Stimulated activated CD8-positive, alpha-beta memory T cell treated with anti-CD3 and anti-CD28 coated beads, Interleukin-15, amount 100 ng/mL, for 48 hours (primary cell): Measurements from ENCODE around the gene TMEM254.
"Not testable (repeated sequence)": the region's sequence is repeated elsewhere in the genome, so short reads cannot be mapped to it uniquely, and the experiment has no call there.

Experiments used
- DNase-seq, 2 donors: peaks; one replicate each; pipeline ENCODE4 v3.0.0-alpha.2; 2020; ENCODE audit warnings: low read depth in 2 of 2

The TMEM254 gene

DNA sequence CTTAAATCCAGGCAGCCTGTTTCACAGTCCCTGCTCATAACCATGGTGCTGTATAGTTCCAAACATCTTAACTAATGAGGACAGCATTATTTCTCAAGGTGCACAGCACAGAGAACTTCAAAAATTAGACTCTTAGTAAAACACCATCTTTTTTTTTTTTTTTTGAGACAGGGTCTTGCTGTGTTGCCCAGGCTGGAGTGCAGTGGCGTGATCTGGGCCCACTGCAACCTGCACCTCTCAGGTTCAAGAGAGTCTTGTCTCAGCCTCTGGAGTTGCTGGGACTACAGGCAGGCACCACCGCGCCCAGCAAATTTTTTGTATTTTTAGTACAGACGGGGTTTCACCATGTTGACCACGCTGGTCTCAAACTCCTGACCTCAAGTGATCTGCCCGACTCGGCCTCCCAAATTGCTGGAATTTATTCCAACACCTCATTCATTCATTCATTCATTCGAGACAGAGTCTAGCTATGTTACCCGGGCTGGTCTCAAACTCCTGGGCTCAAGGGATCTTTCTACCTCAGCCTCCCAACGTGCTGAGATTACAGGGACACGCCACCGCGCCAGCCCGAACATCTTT, 507 bp upstream of the TMEM254 start:
- DNase-seq = no peak

DNA sequence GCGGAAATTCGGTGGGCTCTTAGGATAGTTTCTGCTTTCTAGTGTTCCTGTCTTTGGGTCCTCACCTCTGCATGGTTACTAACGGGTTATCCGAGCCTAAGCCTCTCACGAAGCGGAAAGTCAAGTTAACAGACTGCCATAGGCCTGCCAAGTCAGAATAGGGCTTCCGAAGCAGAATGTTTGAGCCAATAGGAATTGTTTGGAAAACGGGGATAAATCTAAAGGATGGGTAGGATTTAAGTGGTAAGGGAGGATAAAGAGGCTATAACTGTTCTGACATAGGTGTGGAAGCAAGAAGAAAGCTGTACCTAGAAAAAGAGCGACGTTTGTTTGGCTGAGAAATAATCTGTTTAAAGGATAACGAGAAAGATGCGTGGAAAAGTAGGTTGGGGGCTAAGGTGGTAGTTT, 851 bp downstream of the TMEM254 start:
- DNase-seq = no peak

DNA sequence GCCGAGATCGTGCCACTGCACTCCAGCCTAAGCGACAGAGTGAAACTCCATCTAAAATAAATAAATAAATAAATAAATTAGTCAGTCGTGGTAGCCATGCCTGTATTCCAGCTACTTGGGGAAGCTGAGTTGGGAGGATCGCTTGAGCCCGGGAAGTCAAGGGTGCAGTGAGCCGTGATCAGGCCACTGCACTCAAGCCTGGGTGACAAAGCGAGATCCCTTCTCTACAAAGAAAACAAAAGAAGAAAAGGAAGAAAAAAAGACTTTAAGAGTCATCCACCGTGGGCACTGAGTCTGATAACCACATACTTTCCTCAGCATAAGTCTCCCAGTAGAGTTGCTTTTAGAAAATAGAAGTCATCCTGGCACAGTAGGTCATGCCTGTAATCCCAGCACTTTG, 2.6 kb downstream of the TMEM254 start:
- no peak for DNase-seq

DNA sequence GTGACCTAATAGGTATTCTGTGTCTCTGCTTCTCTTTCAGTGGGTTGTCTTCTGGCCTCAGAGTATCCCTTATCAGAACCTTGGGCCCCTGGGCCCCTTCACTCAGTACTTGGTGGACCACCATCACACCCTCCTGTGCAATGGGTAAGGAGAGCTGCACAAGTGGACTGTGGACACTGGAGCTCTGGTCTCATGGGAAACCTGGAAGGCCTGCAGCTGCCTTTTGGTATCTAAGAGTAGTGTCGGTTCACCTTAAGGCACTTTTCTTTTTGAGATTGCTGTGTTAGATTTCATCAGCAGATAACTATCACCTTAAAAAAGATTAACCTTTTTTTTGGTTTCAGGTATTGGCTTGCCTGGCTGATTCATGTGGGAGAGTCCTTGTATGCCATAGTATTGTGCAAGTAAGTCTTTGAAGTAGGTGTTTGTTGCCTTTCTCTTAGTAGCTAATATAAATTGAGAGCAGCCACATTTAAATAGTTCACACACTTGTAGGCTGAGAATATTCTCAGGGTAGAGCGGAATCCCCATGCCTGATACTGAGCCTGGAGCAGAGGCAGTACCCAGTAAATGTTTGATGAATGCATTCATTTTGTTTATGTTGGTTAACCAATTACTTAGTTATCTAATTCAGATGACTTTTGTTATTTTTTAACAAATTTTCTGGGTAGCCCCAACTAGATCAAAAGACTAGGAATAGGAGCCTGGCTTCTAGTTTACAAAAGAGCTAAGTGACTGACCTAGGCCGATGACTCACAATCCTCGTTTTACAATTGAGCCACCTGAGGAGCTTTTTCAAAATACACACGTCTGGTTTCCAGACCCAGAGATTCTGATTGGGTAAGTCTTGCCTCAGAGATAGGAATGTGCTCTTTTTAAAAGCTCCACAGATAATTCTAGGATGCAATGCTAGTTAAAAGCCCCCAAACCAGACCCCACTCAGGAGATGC, 3.6 kb downstream of the TMEM254 start:
- DNase-seq = no peak

DNA sequence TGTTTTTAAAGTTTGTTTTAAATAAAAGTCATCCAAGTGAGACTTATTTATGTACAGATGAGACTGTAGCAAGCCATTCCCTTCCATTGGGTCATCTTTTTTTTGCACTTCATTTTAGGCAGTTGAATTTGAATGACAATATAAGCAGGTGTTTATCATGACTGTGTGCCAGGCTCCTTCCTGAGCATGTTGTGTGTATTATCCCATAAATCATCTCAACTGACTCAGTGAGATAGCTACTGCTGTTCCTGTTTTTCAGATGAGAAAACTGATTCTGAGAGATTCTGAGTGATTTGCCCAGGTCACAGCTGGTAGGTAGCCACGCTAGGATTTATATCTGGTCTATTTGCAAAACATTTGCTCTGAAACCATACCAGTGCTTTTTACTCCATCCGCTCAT, 11.7 kb downstream of the TMEM254 start:
- no peak for DNase-seq

DNA sequence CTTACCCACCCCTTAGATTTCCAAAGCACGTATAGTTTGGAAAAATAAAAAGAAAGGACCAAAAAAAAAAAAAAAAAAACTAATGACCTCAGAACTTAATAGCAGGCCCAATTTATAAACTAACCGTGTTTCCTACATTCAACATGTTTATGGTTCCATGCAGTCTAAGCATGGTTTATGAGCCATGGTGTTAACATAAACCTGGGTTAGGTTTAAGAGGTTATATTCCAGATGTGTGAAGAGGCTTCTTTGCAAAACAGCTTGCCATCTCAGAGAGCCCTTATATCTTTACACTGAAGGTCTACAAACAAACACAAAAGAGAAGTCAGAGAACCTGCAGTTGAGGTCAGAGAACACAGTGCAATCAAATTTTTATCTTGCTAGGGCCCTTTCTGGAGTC, 15.8 kb downstream of the TMEM254 start:
- DNase-seq = no peak

DNA sequence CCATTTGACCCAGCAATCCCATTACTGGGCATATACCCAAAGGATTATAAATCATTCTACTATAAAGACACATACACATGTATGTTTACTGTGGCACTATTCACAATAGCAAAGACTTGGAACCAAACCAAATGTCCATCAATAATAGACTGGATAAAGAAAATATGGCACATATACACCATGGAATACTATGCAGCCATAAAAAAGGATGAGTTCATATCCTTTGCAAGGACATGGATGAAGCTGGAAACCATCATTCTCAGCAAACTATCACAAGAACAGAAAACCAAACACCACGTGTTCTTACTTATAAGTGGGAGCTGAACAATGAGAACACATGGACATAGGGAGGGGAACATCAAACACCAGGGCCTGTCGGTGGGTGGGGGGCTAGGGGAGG, 19.8 kb downstream of the TMEM254 start:
- DNase-seq = not testable (repeated sequence)

DNA sequence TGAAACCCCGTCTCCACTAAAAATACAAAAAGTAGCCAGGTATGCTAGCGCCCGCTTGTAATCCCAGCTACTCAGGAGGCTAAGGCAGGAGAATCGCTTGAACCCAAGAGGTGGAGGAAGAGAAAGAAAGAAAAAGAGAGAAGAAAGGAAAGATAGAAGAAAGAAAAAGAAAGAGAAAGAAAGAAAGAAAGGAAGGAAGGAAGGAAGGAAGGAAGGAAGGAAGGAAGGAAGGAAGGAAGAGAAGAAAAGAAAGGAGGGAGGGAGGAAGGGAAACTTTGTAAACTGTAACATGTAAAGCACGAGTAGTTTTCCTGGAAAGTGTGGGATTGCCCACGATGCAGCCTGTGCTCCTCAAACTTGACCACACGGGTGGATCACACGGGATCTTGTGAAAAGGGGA, 20.8 kb downstream of the TMEM254 start:
- not testable (repeated sequence) for DNase-seq

DNA sequence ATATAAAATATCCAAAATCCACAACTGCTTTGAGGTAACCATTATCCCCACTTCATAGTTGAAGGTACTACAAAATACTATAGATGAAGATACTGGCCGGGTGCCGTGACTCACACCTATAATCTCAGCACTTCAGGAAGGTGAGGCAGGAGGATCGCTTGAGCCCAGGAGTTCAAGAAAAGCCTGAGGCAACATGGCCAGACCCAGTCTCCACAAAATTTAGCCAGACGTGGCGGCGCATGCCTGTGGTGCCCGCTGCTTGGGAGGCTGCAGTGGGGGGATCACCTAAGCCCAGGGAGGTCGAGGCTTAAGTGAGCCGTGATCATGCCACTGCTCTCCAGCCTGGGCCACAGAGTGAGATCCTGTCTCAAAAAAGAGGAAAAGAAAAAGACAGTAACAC, 21.7 kb downstream of the TMEM254 start:
- DNase-seq = no peak

DNA sequence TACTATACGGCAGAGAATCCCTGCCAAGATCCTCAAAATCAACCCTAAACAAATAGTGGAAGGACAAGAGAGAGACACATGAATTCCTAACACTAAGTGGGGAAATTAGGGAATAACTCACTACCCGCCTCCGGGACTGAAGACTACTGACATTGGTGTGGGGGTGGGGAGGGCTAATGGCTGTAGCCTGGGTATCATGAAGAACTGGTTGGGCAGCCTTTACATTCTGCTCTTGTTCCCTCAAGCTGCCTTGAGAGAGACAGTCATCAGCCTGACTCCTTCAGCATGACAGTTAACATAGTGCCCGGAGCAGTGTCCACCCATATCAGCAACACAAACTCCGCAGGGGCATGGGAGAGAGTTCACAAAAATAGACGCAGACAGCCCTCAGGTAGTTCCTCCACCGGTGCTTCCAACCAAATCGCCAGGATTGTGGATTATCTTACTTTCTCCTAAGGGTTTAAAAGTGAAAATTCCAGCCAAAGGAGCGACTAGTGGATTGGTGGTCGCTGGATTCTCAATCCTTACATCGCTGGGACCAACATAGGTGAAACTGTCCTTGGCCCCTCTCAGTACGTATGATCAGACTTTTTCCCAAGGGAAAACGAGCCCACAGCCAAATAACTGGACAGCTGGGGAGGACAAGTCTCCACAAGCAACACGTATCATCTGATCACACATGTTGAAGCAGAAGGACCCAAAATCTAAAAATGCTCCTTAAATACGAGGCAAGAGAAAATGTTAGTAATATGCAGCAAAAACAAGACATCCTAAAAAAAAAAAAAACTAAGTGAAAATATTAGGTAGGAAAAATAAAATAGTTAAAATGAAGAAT, 22.6 kb downstream of the TMEM254 start:
- no peak for DNase-seq

DNA sequence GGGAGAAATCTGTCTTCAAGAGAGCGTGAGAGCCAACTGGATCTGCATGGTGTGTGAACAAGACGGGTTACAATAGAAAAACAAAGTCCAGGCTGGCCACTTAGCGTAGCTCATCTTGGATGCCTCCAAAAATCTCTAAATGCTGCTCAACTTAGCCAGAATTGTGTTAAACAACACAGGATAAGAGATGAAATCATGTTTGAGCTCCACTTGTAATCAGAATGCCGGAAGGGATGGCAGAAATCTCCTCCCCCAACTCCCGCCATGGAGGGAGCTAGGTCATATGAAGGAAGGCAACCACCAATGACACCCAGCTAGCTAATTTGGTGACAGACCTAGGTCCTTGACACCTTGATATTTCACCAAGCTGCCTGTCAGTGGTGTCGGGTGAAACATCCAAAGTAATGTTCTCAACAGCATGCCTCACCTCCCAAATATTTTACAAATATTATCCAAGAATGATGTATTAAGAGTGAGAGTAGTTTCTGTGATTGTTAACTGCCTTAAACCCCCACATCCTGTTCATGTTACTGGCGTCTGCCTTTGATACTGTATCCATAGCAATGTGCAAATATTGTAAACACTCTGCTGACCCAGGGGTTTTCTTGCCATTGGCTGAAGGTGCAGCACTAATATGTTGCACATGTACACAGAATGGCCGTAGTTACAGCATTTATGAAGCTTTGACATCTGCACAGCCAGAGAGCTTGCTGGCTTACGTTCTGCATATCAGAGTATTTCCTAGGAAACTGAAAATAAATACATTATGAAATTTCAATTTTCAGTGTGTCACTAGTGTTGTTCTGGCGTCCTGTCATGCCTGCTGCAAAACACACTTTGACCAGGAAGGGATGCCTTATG, 25.8 kb downstream of the TMEM254 start:
- no peak for DNase-seq

DNA sequence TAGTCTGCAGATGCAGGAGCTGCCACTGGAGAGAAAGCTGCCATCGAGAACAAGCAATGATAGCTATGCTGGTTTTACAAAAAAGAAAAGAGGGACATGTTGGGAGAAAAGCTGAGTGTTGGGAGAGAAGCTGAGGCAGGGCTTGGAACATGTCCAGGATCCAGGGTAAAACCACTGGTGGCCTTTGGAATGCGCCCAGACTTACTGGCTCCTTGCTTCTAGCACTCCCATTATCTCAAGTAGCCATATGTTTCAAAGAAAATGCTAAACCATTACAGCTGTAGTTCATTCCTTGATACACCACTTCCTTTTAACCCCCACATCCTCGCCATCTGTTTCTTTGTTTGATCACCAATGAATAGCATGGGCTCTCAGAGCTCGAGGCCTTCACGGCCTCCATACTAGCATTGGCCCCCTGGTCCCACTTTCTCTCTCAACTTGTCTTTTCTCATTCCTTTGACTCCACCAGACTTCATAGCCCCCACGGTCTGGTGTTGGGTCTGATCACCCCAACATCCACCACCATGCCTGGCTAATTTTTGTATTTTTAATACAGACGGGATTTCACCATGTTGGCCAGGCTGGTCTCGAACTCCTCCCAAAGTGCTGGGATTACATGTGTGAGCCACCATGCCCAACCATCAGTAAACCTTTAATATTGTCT, 30.2 kb downstream of the TMEM254 start:
- DNase-seq = no peak

DNA sequence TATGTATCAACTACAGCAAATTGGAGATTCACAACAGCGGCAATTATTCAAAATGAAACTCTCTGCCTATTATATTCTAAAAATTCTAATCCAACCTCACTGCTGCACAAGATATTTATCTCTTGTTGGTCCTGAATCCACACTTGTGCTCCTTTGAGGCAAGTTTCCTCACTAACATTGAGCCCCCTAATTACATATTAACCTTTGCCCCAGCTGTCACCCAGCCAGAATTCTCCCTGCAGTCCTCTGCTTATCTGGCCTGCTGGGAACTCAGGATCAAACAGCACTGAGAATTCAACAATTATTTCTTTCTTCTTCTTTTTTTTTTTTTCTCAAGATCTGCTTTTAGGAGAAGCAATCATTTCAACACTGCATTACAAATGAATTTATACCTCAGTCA, 32.5 kb downstream of the TMEM254 start:
- DNase-seq = no peak

DNA sequence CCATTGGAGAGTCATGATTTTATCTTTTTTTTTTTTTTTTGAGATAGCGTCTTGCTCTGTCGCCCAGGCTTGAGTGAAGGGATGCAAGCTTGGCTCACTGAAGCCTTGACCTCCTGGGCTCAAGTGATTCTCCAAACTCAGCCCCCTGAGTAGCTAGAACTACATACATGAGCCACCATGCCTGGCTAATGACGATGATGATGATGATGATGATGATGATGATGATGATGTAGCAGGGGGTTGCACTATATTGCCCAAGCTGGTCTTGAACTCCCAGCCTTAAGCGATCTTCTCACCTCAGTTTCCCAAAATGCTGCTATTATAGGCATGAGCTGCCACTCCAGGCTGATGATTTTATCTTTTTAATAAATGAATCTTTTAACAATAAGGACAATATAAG, 40.2 kb downstream of the TMEM254 start:
- no peak for DNase-seq

DNA sequence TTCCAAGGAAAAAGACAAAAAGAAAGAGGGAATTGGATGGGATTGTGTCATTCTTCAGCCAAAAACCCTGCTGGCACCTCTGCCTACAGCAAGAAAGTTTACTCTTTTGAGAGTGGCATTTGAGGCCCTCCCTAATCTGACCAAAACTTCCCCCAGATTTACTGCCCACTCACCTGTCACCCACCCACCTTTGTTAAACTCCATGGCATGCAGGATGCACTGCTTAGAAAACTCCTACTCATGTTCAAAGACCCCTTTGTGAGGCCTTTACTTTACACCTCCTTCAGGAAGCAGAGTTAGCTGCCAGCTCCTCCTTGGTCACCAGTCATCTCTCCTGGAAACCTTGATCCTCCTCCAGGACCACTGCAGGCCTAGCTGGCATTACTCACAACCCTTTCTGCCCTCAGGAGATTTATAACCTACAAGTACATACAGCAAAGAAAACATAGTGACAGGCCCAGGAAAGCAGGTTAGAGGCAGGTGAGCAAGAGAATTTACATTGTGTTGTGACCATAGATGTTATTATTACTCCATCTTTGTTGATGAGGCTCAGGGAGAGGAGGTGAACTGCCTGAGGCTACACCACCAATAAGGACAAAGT, 43.7 kb downstream of the TMEM254 start:
- DNase-seq = no peak

DNA sequence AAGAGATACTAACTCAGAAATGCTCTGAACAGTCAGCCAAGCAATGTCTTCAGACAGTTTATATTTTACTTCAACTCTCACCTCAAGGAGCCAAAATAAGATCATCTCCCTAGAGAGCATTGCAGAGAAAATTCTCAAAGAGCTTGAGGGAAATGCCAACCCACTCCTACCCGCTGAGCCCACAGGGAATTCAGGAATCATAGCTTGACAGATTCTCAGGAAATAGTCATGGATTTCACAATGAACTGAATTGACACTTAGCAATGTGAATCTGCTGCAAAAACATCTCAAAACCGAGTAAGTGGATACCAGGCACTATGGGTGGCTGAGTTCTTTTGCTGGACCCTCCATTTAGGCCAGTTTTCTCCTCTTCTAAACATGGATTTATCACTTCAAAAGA, 44.3 kb downstream of the TMEM254 start:
- no peak for DNase-seq

DNA sequence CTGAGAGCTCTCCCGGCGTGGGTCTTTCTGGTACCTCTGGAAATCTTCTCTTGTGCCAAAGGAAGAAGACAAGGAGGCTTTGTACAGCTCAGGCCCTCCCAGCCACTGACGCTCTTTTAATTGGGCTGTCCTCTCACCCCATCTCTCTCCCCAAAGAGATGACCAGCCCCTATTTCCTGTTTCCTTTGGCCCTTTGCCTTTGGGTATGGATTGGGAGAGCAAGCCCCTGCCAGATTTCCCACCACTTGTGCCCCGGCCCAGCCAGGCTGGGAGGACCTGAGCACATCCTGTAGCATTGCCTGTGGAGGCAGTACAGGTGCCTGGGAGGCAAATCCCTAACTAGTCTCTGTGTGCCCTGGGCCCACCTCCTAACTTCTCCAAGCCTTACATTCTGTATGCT, 48.4 kb downstream of the TMEM254 start:
- DNase-seq = no peak

DNA sequence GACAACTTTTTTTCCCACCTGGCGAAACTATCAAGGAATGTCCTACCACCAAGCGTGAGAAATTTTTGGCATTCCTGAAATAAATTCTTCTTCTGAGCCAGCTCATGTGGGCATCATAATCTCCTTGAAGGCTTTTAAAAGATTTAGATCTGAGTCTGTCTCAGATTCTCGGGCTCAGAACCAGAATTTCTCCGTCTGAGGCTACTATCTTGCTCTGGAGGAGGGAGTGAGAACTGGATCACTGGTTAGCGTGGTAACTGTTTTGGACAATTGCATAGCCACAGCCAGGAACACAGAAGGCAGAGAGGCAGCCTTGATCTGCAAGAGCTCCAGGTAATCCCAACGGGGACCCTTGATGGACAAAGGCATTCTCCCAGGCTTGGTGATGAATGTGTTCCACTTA, 53.0 kb downstream of the TMEM254 start:
- no peak for DNase-seq

DNA sequence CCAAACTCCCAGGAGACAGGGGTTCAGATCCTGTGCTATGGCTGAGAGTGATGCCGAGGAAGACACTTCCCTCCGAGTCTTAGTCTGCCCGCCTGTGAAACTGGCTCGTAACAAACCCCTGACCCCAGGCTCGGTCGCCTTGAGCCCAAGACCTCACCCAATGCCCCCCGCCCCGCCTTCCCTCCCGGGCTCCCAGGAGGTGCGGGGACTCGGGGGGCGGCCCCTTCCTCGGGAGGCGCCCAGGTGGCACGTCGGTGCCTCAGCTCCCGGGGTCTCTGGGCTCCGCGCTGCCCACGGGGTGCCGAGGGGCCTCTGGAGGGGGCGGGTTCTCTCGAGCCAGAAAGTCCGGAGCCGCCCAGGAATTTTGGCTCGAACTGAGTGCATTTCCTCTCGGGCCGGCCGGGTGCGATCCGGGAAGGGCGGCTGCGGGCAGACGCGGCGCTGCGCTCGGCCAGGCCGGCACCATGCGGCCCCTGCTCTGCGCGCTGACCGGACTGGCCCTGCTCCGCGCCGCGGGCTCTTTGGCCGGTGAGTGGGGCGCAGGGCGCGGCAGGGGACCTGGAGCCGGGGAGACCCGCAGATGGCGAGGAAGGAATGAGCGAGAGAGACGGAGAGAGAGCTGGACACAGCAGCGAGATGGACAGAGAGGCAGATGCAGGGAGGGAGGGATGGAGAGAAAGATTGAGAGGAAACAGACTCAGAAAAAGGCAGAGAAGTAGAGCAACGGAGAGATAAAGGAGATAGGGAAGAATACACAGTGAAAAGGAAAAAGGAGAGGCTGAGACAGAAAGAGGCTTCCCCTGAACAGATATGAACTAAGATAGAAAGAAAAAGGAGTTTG, 54.1 kb downstream of the TMEM254 start, which contains the start of gene PLAC9:
Gene PLAC9, plus strand, starts transcription at position 432 of the 841 bp plus-strand sequence. Its CDS starts 33 bp downstream, at position 465.
- no peak for DNase-seq

DNA sequence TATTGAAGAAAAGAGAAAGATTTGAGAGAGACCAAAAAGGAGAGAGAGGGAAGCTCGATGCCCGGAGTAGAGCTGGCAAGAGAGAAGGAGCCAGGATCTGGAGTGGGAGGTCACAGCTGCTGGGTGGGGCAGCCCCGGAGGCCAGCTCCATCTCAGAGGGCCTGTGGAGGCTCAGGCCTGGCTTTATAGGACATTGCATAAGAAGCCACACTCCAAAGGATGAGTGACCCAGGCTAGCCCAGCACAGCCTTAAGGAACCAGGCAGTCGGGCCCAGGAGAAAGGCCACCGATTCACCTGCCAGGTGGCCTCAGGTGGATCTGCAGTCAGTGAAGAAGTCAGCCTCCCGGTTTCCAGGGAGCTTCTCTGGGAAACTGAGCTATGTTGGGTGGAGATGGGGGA, 54.7 kb downstream of the TMEM254 start:
- DNase-seq = no peak
